Measurements from ENCODE around the gene PTPRK. TPM values are rescaled to one million over a fixed set of nuclear protein-coding genes. Genes with fewer than 3 reads are reported as not detected.

The PTPRK gene
- polyA plus RNA-seq, 3 donors: 0.01 TPM; not detected in 2

DNA sequence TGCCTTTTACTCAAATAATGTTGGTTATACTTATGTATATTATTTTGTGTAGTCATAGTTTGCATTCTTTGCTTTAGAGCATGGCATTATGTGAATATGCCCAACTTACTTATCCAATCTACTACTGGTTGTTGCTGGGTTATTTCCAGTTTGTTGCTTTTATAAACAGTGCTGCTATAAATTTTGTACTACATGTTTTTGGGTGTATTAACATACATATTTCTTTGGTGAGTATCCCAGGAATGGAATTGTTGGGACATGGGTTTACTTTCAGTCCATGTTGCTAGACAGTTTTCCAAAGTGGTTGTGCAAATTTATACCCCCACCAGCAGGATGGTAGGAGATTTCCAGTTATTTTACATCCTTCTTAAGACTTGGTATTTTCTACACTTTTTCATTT is 462.5 kb downstream of the PTPRK start:
- H3K9ac ChIP-seq (ENCODE audit: insufficient read depth, low read length, poor library complexity, severe bottlenecking): no peak overlapping the region
- intact Hi-C loops (cut with micrococcal nuclease): no loop called here
- no peak overlapping the region for H3K4me3 ChIP-seq (replicated peaks in 1 of 3; ENCODE audit: low read depth in 2 of 3, low read length in 3 of 3)
- no peak overlapping the region for H2AFZ ChIP-seq (ENCODE audit: insufficient read depth, low read depth, low read length, poor library complexity, severe bottlenecking)
- DNase-seq: no peak
- no peaks in the 10 kb centered on the region for H3K27me3 ChIP-seq (ENCODE audit: control insufficient read depth in 2 of 2, insufficient read depth in 2 of 2, low read length in 2 of 2)
- TF ChIP-seq, protein P1, sequence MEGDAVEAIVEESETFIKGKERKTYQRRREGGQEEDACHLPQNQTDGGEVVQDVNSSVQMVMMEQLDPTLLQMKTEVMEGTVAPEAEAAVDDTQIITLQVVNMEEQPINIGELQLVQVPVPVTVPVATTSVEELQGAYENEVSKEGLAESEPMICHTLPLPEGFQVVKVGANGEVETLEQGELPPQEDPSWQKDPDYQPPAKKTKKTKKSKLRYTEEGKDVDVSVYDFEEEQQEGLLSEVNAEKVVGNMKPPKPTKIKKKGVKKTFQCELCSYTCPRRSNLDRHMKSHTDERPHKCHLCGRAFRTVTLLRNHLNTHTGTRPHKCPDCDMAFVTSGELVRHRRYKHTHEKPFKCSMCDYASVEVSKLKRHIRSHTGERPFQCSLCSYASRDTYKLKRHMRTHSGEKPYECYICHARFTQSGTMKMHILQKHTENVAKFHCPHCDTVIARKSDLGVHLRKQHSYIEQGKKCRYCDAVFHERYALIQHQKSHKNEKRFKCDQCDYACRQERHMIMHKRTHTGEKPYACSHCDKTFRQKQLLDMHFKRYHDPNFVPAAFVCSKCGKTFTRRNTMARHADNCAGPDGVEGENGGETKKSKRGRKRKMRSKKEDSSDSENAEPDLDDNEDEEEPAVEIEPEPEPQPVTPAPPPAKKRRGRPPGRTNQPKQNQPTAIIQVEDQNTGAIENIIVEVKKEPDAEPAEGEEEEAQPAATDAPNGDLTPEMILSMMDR (IDR thresholded peaks at IDR 0.05): no peak
- Mint-ChIP-seq H3K4me1 (no peaks in the 10 kb centered on the region), H3K9me3 (peaks cover 0 to 9% (median 2%) of the 10 kb centered on the region in 7 donors), H3K27me3 (ENCODE audit: low read depth in 3 of 3) (peaks cover 0 to 2% (median 0%) of the 10 kb centered on the region in 3 donors), H3K27ac (no peak overlapping the region), H3K36me3 (no peaks in the 10 kb centered on the region), H3K4me3 (no peak overlapping the region)
- H3K79me2 ChIP-seq (ENCODE audit: insufficient read depth, low read length): no peaks in the 10 kb centered on the region
- H3K4me1 ChIP-seq (ENCODE audit: control insufficient read depth in 1 of 2, insufficient read depth in 2 of 2, low read length in 2 of 2): no peaks in the 10 kb centered on the region
- no peak overlapping the region for H3K27ac ChIP-seq (ENCODE audit: low read depth in 1 of 2, low read length in 2 of 2)
- no peaks in the 10 kb centered on the region for H3K36me3 ChIP-seq (replicated peaks in 1 of 2; ENCODE audit: control insufficient read depth in 1 of 2, insufficient read depth in 2 of 2, low read length in 2 of 2)
- H3K9me3 ChIP-seq (replicated peaks in 1 of 2; ENCODE audit: control insufficient read depth in 1 of 2, insufficient read depth in 1 of 2, low read length in 2 of 2): peaks cover 0 to 4% of the 10 kb centered on the region in 2 donors
- H3K4me2 ChIP-seq (replicated peaks; ENCODE audit: extremely low read depth, low read length, poor library complexity, severe bottlenecking): no peak overlapping the region
- H4K20me1 ChIP-seq (ENCODE audit: insufficient read depth, low read length): no peaks in the 10 kb centered on the region

DNA sequence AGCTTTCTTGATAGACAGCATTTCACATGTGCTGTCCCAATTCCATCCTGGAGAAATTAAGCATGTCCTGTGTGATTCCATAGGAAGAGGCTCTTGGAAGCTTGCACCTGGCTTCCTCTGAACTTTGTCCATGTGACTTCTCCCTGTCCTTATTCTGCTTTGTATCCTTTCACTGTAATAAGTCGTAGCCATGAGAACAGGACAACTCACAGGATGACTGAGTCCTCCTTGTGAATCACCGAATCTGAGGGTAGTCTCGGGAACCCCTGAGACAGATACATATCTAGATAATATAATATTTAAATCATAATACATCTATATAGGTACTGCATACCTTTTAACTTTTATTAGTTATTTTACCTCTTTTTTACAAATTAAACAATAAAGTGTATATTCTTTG is 462.9 kb downstream of the PTPRK start:
- Histone ChIP-seq H4K20me1 (ENCODE audit: insufficient read depth, low read length) (no peaks in the 10 kb centered on the region), H3K36me3 (replicated peaks in 1 of 2; ENCODE audit: control insufficient read depth in 1 of 2, insufficient read depth in 2 of 2, low read length in 2 of 2) (no peaks in the 10 kb centered on the region), H3K79me2 (ENCODE audit: insufficient read depth, low read length) (no peaks in the 10 kb centered on the region), H3K27ac (ENCODE audit: low read depth in 1 of 2, low read length in 2 of 2) (no peak overlapping the region), H3K9me3 (replicated peaks in 1 of 2; ENCODE audit: control insufficient read depth in 1 of 2, insufficient read depth in 1 of 2, low read length in 2 of 2) (peaks cover 0 to under 1% of the 10 kb centered on the region in 2 donors), H3K4me3 (replicated peaks in 1 of 3; ENCODE audit: low read depth in 2 of 3, low read length in 3 of 3) (no peak overlapping the region), H3K27me3 (ENCODE audit: control insufficient read depth in 2 of 2, insufficient read depth in 2 of 2, low read length in 2 of 2) (no peaks in the 10 kb centered on the region), H3K4me2 (replicated peaks; ENCODE audit: extremely low read depth, low read length, poor library complexity, severe bottlenecking) (no peak overlapping the region), H3K9ac (ENCODE audit: insufficient read depth, low read length, poor library complexity, severe bottlenecking) (no peak overlapping the region), H3K4me1 (ENCODE audit: control insufficient read depth in 1 of 2, insufficient read depth in 2 of 2, low read length in 2 of 2) (no peaks in the 10 kb centered on the region), H2AFZ (ENCODE audit: insufficient read depth, low read depth, low read length, poor library complexity, severe bottlenecking) (no peak overlapping the region)
- WGBS (ENCODE audit: insufficient coverage): no CpG with 5 or more reads among the region's 3 CpGs
- Mint-ChIP-seq H3K27ac (no peak overlapping the region), H3K4me3 (no peak overlapping the region), H3K36me3 (no peaks in the 10 kb centered on the region), H3K9me3 (peaks cover 0 to 9% (median 2%) of the 10 kb centered on the region in 7 donors), H3K4me1 (no peaks in the 10 kb centered on the region), H3K27me3 (ENCODE audit: low read depth in 3 of 3) (peaks cover 0 to 2% (median 0%) of the 10 kb centered on the region in 3 donors)
- TF ChIP-seq, protein P1 (IDR thresholded peaks at IDR 0.05): no peak
- intact Hi-C loops (cut with micrococcal nuclease): no loop called here
- DNase-seq: no peak

Data from CD14-positive monocyte (primary cell).